CD14-positive monocyte (primary cell): ENCODE data around the gene TNFRSF9. TPM values are rescaled to one million over a fixed set of nuclear protein-coding genes. Genes with fewer than 3 reads are reported as not detected.
"Not testable (repeated sequence)": the region's sequence is repeated elsewhere in the genome, so short reads cannot be mapped to it uniquely, and the experiment has no call there.

Experiments used
- DNase-seq, 3 donors: peaks; one replicate each; pipeline ENCODE4 v3.0.0-alpha.2; 2011 to 2022
- H2AFZ ChIP-seq: 2 replicates; pipeline ENCODE4 v1.6.0; 2012; ENCODE audit warnings: mild to moderate bottlenecking, low read depth, low read length, inconsistent platforms; ENCODE audit not compliant: insufficient read depth, poor library complexity, severe bottlenecking
- H3K27ac ChIP-seq, 2 donors: 1 replicate in 1 of 2; 2 replicates in 1 of 2; pipeline ENCODE4 v1.5.1; 2012 to 2013; ENCODE audit warnings: low read length in 2 of 2, control low read depth in 1 of 2, inconsistent platforms in 1 of 2, low read depth in 1 of 2, mild to moderate bottlenecking in 1 of 2
- H3K27me3 ChIP-seq, 2 donors: one replicate each; pipeline versions ENCODE4 v1.6.0 to v1.6.1; 2011 to 2013; ENCODE audit warnings: low read length in 2 of 2; ENCODE audit not compliant: control insufficient read depth in 2 of 2, insufficient read depth in 2 of 2
- H3K36me3 ChIP-seq, 2 donors: replicated peaks in 1 of 2; 1 replicate in 1 of 2; 2 replicates in 1 of 2; pipeline versions ENCODE4 v1.5.1 to v1.6.1; 2012 to 2013; ENCODE audit warnings: low read length in 2 of 2, control low read depth in 1 of 2, inconsistent platforms in 1 of 2, mild to moderate bottlenecking in 1 of 2; ENCODE audit not compliant: insufficient read depth in 2 of 2, control insufficient read depth in 1 of 2
- H3K4me1 ChIP-seq, 2 donors: 1 replicate in 1 of 2; 2 replicates in 1 of 2; pipeline versions ENCODE4 v1.5.1 to v1.6.1; 2012 to 2013; ENCODE audit warnings: low read length in 2 of 2, control low read depth in 1 of 2, inconsistent platforms in 1 of 2, mild to moderate bottlenecking in 1 of 2, moderate library complexity in 1 of 2; ENCODE audit not compliant: insufficient read depth in 2 of 2, control insufficient read depth in 1 of 2
- H3K4me2 ChIP-seq: replicated peaks from 2 replicates; pipeline ENCODE3; 2012; ENCODE audit warnings: low read length, moderate library complexity, mild to moderate bottlenecking; ENCODE audit not compliant: poor library complexity, severe bottlenecking; ENCODE audit errors: extremely low read depth
- H3K4me3 ChIP-seq, 3 experiments: fragments of 200-600 bp in 1 of 3; sonication (generic) in 1 of 3; replicated peaks in 1 of 3; 1 replicate in 2 of 3; 2 replicates in 1 of 3; pipeline ENCODE4 v1.5.1; 2011 to 2013; ENCODE audit warnings: low read length in 3 of 3, mild to moderate bottlenecking in 3 of 3, control low read depth in 2 of 3, low read depth in 2 of 3, inconsistent platforms in 1 of 3, moderate library complexity in 1 of 3
- H3K79me2 ChIP-seq: 2 replicates; pipeline ENCODE4 v1.6.0; 2012; ENCODE audit warnings: mild to moderate bottlenecking, control low read depth, inconsistent platforms, low read length, moderate library complexity; ENCODE audit not compliant: insufficient read depth
- H3K9ac ChIP-seq: 2 replicates; pipeline ENCODE4 v1.6.0; 2017; ENCODE audit warnings: low read length, mild to moderate bottlenecking; ENCODE audit not compliant: insufficient read depth, poor library complexity, severe bottlenecking
- H3K9me3 ChIP-seq, 2 donors: replicated peaks in 1 of 2; 1 replicate in 1 of 2; 2 replicates in 1 of 2; pipeline versions ENCODE4 v1.5.1 to v1.6.1; 2012 to 2013; ENCODE audit warnings: low read length in 2 of 2, control low read depth in 1 of 2; ENCODE audit not compliant: control insufficient read depth in 1 of 2, insufficient read depth in 1 of 2
- H4K20me1 ChIP-seq: 2 replicates; pipeline ENCODE4 v1.6.0; 2012; ENCODE audit warnings: mild to moderate bottlenecking, low read length, control low read depth, moderate library complexity; ENCODE audit not compliant: insufficient read depth
- H3K27ac Mint-ChIP-seq, 7 donors: one replicate each; pipeline ENCODE4 v1.8.0; 2020; ENCODE audit warnings: mild to moderate bottlenecking in 7 of 7, mixed read lengths in 7 of 7, moderate library complexity in 6 of 7, inconsistent platforms in 2 of 7
- H3K27me3 Mint-ChIP-seq, 3 donors: one replicate each; pipeline ENCODE4 v1.8.0; 2021 to 2022; ENCODE audit warnings: low read depth in 3 of 3, mild to moderate bottlenecking in 3 of 3, mixed read lengths in 3 of 3, moderate library complexity in 3 of 3, inconsistent platforms in 1 of 3
- H3K36me3 Mint-ChIP-seq, 2 donors: one replicate each; pipeline ENCODE4 v1.8.0; 2020; ENCODE audit warnings: mixed read lengths in 2 of 2, inconsistent platforms in 1 of 2, mild to moderate bottlenecking in 1 of 2
- H3K4me1 Mint-ChIP-seq: one replicate; pipeline ENCODE4 v1.8.0; 2020; ENCODE audit warnings: mild to moderate bottlenecking, mixed read lengths
- H3K4me3 Mint-ChIP-seq, 2 donors: one replicate each; pipeline ENCODE4 v1.8.0; 2020; ENCODE audit warnings: mild to moderate bottlenecking in 2 of 2, mixed read lengths in 2 of 2, moderate library complexity in 1 of 2
- H3K9me3 Mint-ChIP-seq, 7 donors: one replicate each; pipeline ENCODE4 v1.8.0; 2020 to 2022; ENCODE audit warnings: mixed read lengths in 7 of 7, mild to moderate bottlenecking in 6 of 7, moderate library complexity in 6 of 7, inconsistent platforms in 2 of 7
- CTCF ChIP-seq: fragments of 200-600 bp; IDR thresholded peaks from one replicate; pipeline ENCODE4 v1.8.0; 2022; ENCODE audit warnings: antibody characterized with exemption, mild to moderate bottlenecking
- WGBS: methylation state at CpG from one replicate; pipeline ENCODE4 v1.1.5; 2013; ENCODE audit warnings: missing lambda C conversion rate; ENCODE audit not compliant: insufficient coverage; 5-methylcytosine and 5-hydroxymethylcytosine counted together
- intact Hi-C, 2 donors: fragments of 100-400 bp; cut with micrococcal nuclease; formaldehyde crosslinking; loops; one replicate each; pipeline versions ENCODE4 v1.15.0 to v1.15.1; 2023
- polyA plus RNA-seq, 3 donors: library from polyadenylated mRNA; depleted of rRNA in 1 of 3; unstranded in 2 of 3; stranded (reverse) in 1 of 3; fragments of 300-500 nt in 2 of 3; fragments of >200 nt in 1 of 3; fragmentation: Illumina TruSeq in 2 of 3; gene quantifications; 1 replicate in 2 of 3; 2 replicates in 1 of 3; pipeline ENCODE4 v1.2.3, GENCODE V29; 2012 to 2021

TNFRSF9 gene
- polyA plus RNA-seq, 3 donors: 1.1 to 2.6 (median 2.6) TPM

GRCh38 chr1:7963378-7963730 is 22.7 kb upstream of the TNFRSF9 start:
- not testable (repeated sequence) for H3K27me3 Mint-ChIP-seq, H3K9me3 ChIP-seq, H3K27me3 ChIP-seq, DNase-seq, H3K9me3 Mint-ChIP-seq, H3K9ac ChIP-seq, H3K4me2 ChIP-seq, H3K4me3 ChIP-seq, H3K4me3 Mint-ChIP-seq, H2AFZ ChIP-seq
- intact Hi-C loops: loop anchor here (5.0 to 10.0 kb wide), 2 partner anchors 181 to 189 kb away; partner anchors contain the start of genes PER3 (in 1 of the 2) and VAMP3 (in 1 of the 2)
- Histone ChIP-seq H3K79me2 (peaks cover 67% of the 10 kb centered on the region), H3K4me1 (peaks cover 25 to 29% of the 10 kb centered on the region in 2 donors), H3K36me3 (peaks cover 46 to 53% of the 10 kb centered on the region in 2 donors), H3K27ac (peak overlapping the region in 1 of 2 donors; percentile 96), H4K20me1 (peaks cover 32% of the 10 kb centered on the region)
- Mint-ChIP-seq H3K27ac (peak overlapping the region in 2 of 7 donors; percentile 40 to 57), H3K4me1 (peaks cover 22% of the 10 kb centered on the region), H3K36me3 (peaks cover 43 to 53% of the 10 kb centered on the region in 2 donors)
- WGBS: 99% methylated on average over 9 of the region's 12 CpGs

- Mint-ChIP-seq H3K27ac (peak overlapping the region in 6 of 7 donors; percentile 63 to 99 (median 96)), H3K36me3 (peaks cover 43 to 49% of the 10 kb centered on the region in 2 donors), H3K27me3 (peaks cover 0 to 1% (median 0%) of the 10 kb centered on the region in 3 donors), H3K9me3 (peaks cover 0 to 2% (median 0%) of the 10 kb centered on the region in 7 donors), H3K4me3 (no peak overlapping the region), H3K4me1 (peaks cover 22% of the 10 kb centered on the region)
- 94% methylated on average over 2 of the region's 11 CpGs for WGBS
- Histone ChIP-seq H4K20me1 (peaks cover 30% of the 10 kb centered on the region), H3K36me3 (peaks cover 43 to 49% of the 10 kb centered on the region in 2 donors), H3K27me3 (no peaks in the 10 kb centered on the region), H3K4me2 (peak overlapping the region; percentile 75), H2AFZ (no peak overlapping the region), H3K9me3 (no peaks in the 10 kb centered on the region), H3K4me1 (peaks cover 25 to 29% of the 10 kb centered on the region in 2 donors), H3K79me2 (peaks cover 65% of the 10 kb centered on the region), H3K27ac (peak overlapping the region in 1 of 2 donors; percentile 96), H3K9ac (peak overlapping the region; percentile 94), H3K4me3 (peak overlapping the region in 1 of 3 experiments; percentile 93)
- TF ChIP-seq CTCF: no peak
- no peak for DNase-seq
- intact Hi-C loops: loop anchor here (5.0 to 10.0 kb wide), 2 partner anchors 181 to 188 kb away; partner anchors contain the start of genes PER3 (in 1 of the 2) and VAMP3 (in 1 of the 2)
Observed at GRCh38 chr1:7962636-7963377, 22.2 kb upstream of the TNFRSF9 start.
